Smooth muscle cell (in vitro differentiated cells): Measurements from ENCODE around the gene NXPH3. TPM values are rescaled to one million over a fixed set of nuclear protein-coding genes. Genes with fewer than 3 reads are reported as not detected.

Experiments used
- DNase-seq: peaks from one replicate; lab custom pipeline; 2025; ENCODE audit not compliant: unreplicated experiment; lab: John Stamatoyannopoulos, UW
- H2AFZ ChIP-seq: fragments of 200-600 bp; sonication (generic); 2 replicates; pipeline ENCODE4 v1.6.0; 2016; ENCODE audit warnings: antibody characterized with exemption, low read depth, mild to moderate bottlenecking
- H3F3A ChIP-seq: fragments of 200-600 bp; sonication (generic); 2 replicates; pipeline ENCODE4 v1.6.0; 2017; ENCODE audit warnings: antibody characterized with exemption, low read depth
- H3K27ac ChIP-seq: fragments of 200-600 bp; sonication (generic); 2 replicates; pipeline ENCODE4 v1.5.1; 2016; ENCODE audit warnings: low read depth, mild to moderate bottlenecking
- H3K27me3 ChIP-seq: fragments of 200-600 bp; sonication (generic); 2 replicates; pipeline ENCODE4 v1.6.1; 2016; ENCODE audit warnings: low read depth, mild to moderate bottlenecking
- H3K36me3 ChIP-seq: fragments of 200-600 bp; sonication (generic); 2 replicates; pipeline ENCODE4 v1.5.1; 2016; ENCODE audit warnings: low read depth
- H3K4me1 ChIP-seq: fragments of 200-600 bp; sonication (generic); 2 replicates; pipeline ENCODE4 v1.5.1; 2016; ENCODE audit warnings: low read depth
- H3K4me2 ChIP-seq: fragments of 200-600 bp; sonication (generic); 2 replicates; pipeline ENCODE4 v1.6.0; 2016; ENCODE audit warnings: mild to moderate bottlenecking
- H3K4me3 ChIP-seq: fragments of 200-600 bp; sonication (generic); 2 replicates; pipeline ENCODE4 v1.5.1; 2016; ENCODE audit warnings: mild to moderate bottlenecking
- H3K79me2 ChIP-seq: fragments of 200-600 bp; sonication (generic); 2 replicates; pipeline ENCODE4 v1.6.0; 2016; ENCODE audit warnings: low read depth, mild to moderate bottlenecking
- H3K9ac ChIP-seq: fragments of 200-600 bp; sonication (generic); 2 replicates; pipeline ENCODE4 v1.6.0; 2016; ENCODE audit warnings: low read depth
- H3K9me3 ChIP-seq: fragments of 200-600 bp; sonication (generic); replicated peaks from 2 replicates; pipeline ENCODE4 v1.5.1; 2016; ENCODE audit warnings: low read depth
- H4K20me1 ChIP-seq: fragments of 200-600 bp; sonication (generic); 2 replicates; pipeline ENCODE4 v1.6.0; 2016; ENCODE audit warnings: low read depth
- CTCF ChIP-seq: fragments of 200-600 bp; sonication (generic); IDR thresholded peaks from 2 replicates; pipeline ENCODE4 v1.5.1; 2017; ENCODE audit warnings: borderline replicate concordance, mild to moderate bottlenecking, antibody characterized with exemption; ENCODE audit not compliant: insufficient read depth, poor library complexity, severe bottlenecking
- WGBS: methylation state at CpG from one replicate; pipeline ENCODE4 v1.1.7; 2016; ENCODE audit warnings: low lambda C conversion rate; 5-methylcytosine and 5-hydroxymethylcytosine counted together
- polyA plus RNA-seq: library from polyadenylated mRNA; unstranded; fragments of >200 nt; fragmentation: Nextera tagmentation; extraction: Ambion mirVana; gene quantifications from 2 replicates; pipeline ENCODE4 v1.2.1, GENCODE V29; 2016
- total RNA-seq: library from RNA; depleted of rRNA; stranded (reverse); fragments of >200 nt; gene quantifications from 2 replicates; pipeline ENCODE4 v1.2.3, GENCODE V29; 2014

NXPH3 gene
- total and polyA plus RNA-seq, 2 experiments from 2014 or later = 1.5 to 3.6 TPM

GRCh38 chr17:49616086-49616485 is 40.4 kb downstream of the NXPH3 start:
- no peak for TF ChIP-seq CTCF
- H2AFZ ChIP-seq = no peak overlapping the region
- H3K27me3 ChIP-seq = no peaks in the 10 kb centered on the region
- no peak overlapping the region for H3K4me2 ChIP-seq
- no peak overlapping the region for H3K27ac ChIP-seq
- no peaks in the 10 kb centered on the region for H3K79me2 ChIP-seq
- H3K4me3 ChIP-seq = no peak overlapping the region
- H3K36me3 ChIP-seq = peaks cover 15% of the 10 kb centered on the region
- WGBS = 89% methylated on average over 3 of the region's 3 CpGs
- H3K9ac ChIP-seq = no peak overlapping the region
- no peaks in the 10 kb centered on the region for H3K9me3 ChIP-seq
- H3K4me1 ChIP-seq = no peaks in the 10 kb centered on the region
- peaks cover 56% of the 10 kb centered on the region for H4K20me1 ChIP-seq
- no peaks in the 10 kb centered on the region for H3F3A ChIP-seq
- DNase-seq = no peak

DNA sequence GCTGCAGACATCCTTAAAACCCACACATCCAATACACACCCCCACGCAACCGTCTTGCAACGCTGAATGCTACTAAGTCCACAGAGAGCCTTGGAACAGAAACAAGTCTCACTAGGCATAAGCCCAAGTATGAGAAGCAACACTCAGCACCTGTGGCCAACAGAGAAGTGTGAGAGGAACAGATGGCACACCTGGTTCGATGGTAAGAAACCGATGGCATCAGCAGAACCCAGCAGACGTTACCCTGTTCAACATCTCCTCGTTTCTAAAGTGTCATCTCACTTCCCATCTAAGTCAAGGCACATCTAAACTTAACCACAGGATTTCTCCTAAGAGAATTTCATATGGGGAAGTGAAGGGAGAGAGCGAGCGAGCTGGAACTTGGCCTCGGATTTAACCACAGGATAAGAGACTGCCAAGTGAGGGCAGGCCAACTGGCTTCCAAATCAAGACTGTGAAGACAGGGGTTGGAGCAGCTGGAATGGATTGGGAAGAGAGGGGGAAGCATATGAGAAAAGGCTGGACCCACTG is 41.0 kb downstream of the NXPH3 start:
- no peak for DNase-seq
- peaks cover 21% of the 10 kb centered on the region for H3K36me3 ChIP-seq

DNA sequence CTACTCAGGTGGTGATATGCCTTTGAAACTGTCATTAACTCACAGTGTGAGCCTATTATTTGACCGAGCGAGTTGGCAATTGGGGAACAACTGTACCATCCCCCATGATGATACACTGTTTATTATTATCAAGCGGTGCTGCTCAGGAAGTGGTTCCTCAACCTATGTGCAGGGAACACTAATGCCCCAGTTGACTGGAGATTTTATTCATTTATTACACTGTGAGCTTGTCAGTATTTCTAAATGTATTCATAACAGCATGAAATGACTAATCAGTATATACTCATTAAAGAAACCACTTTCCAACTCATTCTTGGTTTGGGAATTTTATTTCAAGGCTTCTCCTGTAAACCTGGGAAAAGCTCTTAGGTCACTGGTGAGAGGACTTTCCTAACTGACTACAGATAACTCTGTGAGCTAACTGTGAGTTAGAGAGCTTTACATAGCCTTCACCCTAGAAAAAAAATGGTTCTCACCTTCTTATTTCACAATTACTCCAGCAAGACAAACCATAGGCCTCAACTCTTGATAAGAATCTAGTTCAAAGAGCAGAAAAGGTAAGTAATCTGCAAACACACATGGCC is 42.4 kb downstream of the NXPH3 start:
- H3K4me2 ChIP-seq = no peak overlapping the region
- H3K4me1 ChIP-seq = no peaks in the 10 kb centered on the region
- no peaks in the 10 kb centered on the region for H3F3A ChIP-seq
- H3K4me3 ChIP-seq = no peak overlapping the region
- H3K9me3 ChIP-seq = no peaks in the 10 kb centered on the region
- H2AFZ ChIP-seq = no peak overlapping the region
- no peak overlapping the region for H3K9ac ChIP-seq
- no peaks in the 10 kb centered on the region for H3K27me3 ChIP-seq
- TF ChIP-seq CTCF = no peak
- H3K36me3 ChIP-seq = peaks cover 27% of the 10 kb centered on the region
- no peaks in the 10 kb centered on the region for H3K79me2 ChIP-seq
- DNase-seq = no peak
- WGBS = 96% methylated on average over 3 of the region's 3 CpGs
- peaks cover 56% of the 10 kb centered on the region for H4K20me1 ChIP-seq
- H3K27ac ChIP-seq = no peak overlapping the region

More for the DNA sequence above, 41.0 kb downstream of the NXPH3 start:
- no peaks in the 10 kb centered on the region for H3F3A ChIP-seq
- no peak overlapping the region for H2AFZ ChIP-seq
- H3K27ac ChIP-seq = no peak overlapping the region
- no peaks in the 10 kb centered on the region for H3K9me3 ChIP-seq
- H4K20me1 ChIP-seq = peaks cover 59% of the 10 kb centered on the region
- H3K27me3 ChIP-seq = no peaks in the 10 kb centered on the region
- no peaks in the 10 kb centered on the region for H3K4me1 ChIP-seq
- H3K79me2 ChIP-seq = no peaks in the 10 kb centered on the region
- 86% methylated on average over 10 of the region's 10 CpGs for WGBS
- H3K4me2 ChIP-seq = no peak overlapping the region
- TF ChIP-seq CTCF = no peak
- no peak overlapping the region for H3K9ac ChIP-seq
- H3K4me3 ChIP-seq = no peak overlapping the region

- H3K4me1 ChIP-seq = no peaks in the 10 kb centered on the region
- H3K36me3 ChIP-seq = peaks cover 27% of the 10 kb centered on the region
- no peak overlapping the region for H3K4me2 ChIP-seq
- H3K79me2 ChIP-seq = peaks cover 25% of the 10 kb centered on the region
- no peaks in the 10 kb centered on the region for H3K9me3 ChIP-seq
- no peak overlapping the region for H3K27ac ChIP-seq
- H3K9ac ChIP-seq = no peak overlapping the region
- no peak overlapping the region for H2AFZ ChIP-seq
- no peak overlapping the region for H3K4me3 ChIP-seq
- H3F3A ChIP-seq = no peaks in the 10 kb centered on the region
- H4K20me1 ChIP-seq = peaks cover 59% of the 10 kb centered on the region
- DNase-seq = no peak
- TF ChIP-seq CTCF = no peak
- H3K27me3 ChIP-seq = no peaks in the 10 kb centered on the region
Measured at GRCh38 chr17:49621420-49621819, 45.7 kb downstream of the NXPH3 start.
